GM19025 (cell line): ENCODE measurements around the gene KCNQ1.

ENCODE experiments used
- ATAC-seq: cut with Tn5 transposase; IDR thresholded peaks from one replicate; pipeline ENCODE4 v1.9.1; 2021; ENCODE audit warnings: mild to moderate bottlenecking, low read depth, moderate library complexity; ENCODE audit not compliant: unreplicated experiment

Gene KCNQ1

DNA sequence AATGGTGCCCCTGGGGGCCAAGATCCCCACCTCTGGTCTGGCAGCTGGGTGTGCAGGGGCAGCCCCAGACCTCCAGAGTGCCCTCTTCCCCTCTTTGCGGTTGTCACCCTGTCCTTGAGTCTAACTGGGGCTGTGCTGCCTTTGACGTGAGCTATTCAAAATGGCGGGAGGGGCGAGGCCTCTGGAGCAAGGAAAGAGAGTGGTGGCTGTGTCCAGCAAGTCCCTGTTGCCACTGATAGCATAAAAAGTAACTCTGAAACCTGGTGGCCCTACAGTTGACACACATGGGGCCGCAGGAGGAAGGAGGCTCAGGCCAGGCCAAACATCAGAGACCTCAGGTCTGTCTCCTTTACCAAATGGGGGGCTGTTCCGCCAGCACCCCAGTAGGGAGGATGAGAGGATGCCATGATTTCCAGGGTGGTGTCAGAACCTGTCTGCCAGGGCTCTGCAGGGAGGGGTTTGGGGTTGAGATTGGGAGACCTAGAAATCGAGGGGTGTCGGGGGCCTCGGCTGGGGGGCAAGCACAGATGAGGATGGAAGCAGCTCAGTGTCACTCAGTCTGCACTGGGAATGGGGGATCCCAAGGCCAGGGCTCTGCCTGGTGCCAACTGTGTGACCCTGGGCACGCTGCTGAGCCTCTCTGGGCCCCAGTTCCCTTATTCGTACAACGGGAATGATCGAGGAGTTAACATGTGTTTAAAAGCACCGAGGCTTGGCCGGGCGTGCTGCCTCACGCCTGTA, 304.2 kb downstream of the KCNQ1 start:
- no peak for ATAC-seq

GRCh38 chr11:2750101-2750681, 305.4 kb downstream of the KCNQ1 start:
- no peak for ATAC-seq

- no peak for ATAC-seq
These were observed 306.1 kb downstream of the KCNQ1 start for GRCh38 chr11:2750682-2751522.

GRCh38 chr11:2751523-2752203, 306.9 kb downstream of the KCNQ1 start:
- ATAC-seq = no peak

- no peak for ATAC-seq
These were observed 307.5 kb downstream of the KCNQ1 start for GRCh38 chr11:2752204-2752770.

DNA sequence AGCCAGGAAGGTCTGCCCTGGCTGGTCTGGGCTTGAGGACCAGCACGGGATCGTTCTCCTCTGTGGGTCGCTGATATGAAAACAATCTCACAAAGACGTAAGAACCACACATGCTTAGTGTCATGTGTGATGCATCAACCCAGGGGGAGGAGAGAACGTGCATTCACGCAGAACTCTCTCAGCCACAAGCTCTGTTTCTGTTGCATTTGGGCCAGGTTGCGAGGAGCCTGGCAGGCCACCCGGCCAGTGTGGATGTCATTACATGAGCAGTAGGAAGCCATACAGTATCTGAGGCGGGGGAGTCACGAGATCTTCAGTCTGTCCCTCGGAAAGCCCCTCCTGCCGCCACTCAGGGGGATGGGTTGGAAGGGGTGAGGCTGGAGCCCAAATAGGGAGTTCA, 308.1 kb downstream of the KCNQ1 start:
- ATAC-seq = no peak

- no peak for ATAC-seq
These were observed 309.2 kb downstream of the KCNQ1 start for GRCh38 chr11:2754008-2754407.

DNA sequence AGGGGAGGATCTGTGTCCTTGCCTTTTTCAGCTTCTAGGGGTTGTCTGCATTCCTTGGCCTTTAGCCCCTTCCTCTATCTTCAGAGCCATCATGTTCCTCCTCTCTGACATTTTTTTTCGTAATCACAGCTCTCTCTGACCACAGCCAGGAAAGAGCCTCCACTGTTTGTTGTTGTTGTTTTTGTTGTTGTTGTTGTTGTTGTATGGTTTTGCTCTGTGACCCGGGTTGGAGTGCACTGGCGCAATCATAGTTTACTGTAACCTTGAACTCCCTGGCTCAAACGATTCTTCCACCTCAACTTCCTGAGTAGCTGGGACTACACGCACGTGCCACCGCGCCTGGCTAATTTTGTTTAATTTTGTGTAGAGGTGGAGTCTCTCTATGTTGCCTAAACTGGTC, 310.3 kb downstream of the KCNQ1 start:
- ATAC-seq = no peak

GRCh38 chr11:2758751-2759150, 313.9 kb downstream of the KCNQ1 start:
- no peak for ATAC-seq

GRCh38 chr11:2759228-2760195, 314.7 kb downstream of the KCNQ1 start:
- ATAC-seq = no peak

GRCh38 chr11:2760196-2760871, 315.5 kb downstream of the KCNQ1 start:
- no peak for ATAC-seq

- ATAC-seq = no peak
These were observed 316.6 kb downstream of the KCNQ1 start for GRCh38 chr11:2761131-2762030.

DNA sequence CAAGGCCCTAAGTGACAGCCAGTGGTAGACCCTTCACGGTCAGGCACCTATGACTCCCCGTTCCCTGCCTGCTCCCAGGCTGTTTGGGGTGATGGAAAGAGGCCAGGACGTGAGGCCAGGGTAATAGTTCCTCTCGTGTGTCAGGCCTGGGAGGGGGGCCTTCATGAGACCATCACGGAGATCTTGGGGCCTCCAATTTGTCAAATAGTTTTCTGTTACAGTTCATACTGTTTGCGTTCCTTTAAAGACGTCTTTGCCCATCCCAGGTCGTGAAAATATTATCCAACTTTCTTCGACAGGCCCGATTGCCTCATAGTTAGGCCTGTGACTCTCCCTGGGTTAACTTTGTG, 317.2 kb downstream of the KCNQ1 start:
- ATAC-seq = no peak

DNA sequence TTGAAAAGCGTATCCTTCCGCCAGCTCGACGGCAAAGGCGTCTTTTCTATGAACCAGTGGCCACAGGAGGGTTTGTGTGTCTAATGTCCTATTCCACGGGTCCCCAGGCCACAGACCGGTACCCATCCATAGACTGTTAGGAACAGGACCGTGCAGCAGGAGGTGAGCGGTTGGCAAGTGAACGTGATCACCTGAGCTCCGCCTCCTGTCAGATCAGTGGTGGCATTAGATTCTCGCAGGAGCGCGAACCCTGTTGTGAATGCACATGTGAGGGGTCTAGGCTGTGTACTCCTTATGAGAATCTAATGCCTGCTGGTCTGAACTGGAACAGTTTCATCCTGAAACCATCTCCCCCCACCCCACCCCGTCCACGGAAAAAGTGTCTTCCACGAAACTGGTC, 317.6 kb downstream of the KCNQ1 start:
- no peak for ATAC-seq

GRCh38 chr11:2763984-2764383, 319.2 kb downstream of the KCNQ1 start:
- no peak for ATAC-seq

DNA sequence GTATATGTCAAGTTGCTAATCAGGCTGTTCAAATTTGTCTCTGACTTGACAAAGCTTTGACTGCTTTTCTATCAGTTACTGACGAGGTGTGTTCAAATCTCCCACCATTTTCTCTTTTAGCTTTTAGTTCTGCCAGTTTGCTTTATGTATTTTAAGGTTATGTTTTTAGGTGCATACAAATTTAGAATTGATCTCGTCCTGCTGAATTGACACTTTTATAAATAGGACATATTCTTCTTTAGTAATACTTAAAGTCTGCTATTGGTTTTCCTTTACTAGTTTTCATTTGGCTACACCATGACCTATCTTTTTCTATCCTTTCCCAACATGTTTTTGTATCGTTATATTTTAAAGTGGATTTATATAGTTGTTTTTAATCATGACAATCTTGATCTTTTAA, 320.7 kb downstream of the KCNQ1 start:
- no peak for ATAC-seq

- ATAC-seq = no peak
These were observed 321.4 kb downstream of the KCNQ1 start for GRCh38 chr11:2766166-2766565.

DNA sequence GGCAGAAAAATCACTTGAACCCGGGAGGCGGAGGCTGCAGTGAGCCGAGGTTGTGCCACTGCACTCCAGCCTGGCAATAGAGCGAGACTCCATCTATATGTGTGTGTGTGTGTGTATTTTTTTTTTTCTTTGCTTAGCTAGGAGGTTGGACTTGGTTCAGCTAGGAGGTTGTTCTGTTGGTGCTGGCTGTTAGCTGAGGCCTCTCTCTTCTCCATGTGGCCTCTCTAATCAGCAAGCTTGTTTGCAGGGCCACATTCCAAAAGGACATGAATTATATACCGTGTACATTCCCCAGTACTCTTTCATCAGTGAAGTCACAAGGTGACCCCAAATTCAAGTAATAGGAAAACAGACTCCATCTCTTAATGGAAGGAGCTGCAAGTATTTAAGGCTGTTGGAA, 322.3 kb downstream of the KCNQ1 start:
- ATAC-seq = no peak
